ENCODE data around the gene TST.

DNA sequence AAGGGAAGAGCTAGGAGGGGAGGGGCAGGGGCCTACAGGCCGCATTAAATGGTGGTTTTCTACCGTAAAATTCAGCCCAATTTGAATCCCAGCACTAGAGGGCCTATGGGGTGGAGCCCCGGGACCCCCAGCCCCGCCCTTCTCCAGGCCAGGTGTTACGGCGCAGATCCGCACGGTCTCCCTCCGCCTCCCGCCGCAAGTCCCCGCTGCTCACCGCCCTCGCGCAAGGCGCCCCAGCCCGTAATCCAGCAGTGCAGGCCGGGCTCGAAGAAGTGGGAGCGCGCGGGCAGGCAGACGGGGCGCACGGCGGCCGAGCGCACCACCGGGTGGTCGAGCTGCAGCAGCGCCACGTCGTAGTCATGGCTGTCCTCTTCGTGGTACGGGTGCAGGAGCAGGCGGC is 49.6 kb upstream of the TST start:
- TF ChIP-seq, protein P1, sequence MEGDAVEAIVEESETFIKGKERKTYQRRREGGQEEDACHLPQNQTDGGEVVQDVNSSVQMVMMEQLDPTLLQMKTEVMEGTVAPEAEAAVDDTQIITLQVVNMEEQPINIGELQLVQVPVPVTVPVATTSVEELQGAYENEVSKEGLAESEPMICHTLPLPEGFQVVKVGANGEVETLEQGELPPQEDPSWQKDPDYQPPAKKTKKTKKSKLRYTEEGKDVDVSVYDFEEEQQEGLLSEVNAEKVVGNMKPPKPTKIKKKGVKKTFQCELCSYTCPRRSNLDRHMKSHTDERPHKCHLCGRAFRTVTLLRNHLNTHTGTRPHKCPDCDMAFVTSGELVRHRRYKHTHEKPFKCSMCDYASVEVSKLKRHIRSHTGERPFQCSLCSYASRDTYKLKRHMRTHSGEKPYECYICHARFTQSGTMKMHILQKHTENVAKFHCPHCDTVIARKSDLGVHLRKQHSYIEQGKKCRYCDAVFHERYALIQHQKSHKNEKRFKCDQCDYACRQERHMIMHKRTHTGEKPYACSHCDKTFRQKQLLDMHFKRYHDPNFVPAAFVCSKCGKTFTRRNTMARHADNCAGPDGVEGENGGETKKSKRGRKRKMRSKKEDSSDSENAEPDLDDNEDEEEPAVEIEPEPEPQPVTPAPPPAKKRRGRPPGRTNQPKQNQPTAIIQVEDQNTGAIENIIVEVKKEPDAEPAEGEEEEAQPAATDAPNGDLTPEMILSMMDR (conservative IDR thresholded peaks at IDR 0.05; ENCODE audit: low read length): no peak
- no peak for TF ChIP-seq EZH2phosphoT487 (IDR thresholded peaks at IDR 0.05; ENCODE audit: borderline replicate concordance)
